HEK293 (cell line): ENCODE data around the gene GNPTG.

Source experiments
- CTCF ChIA-PET: fragments of 350-600 bp; formaldehyde crosslinking; extraction: SDS; loops from one replicate; lab custom pipeline; 2021; ENCODE audit warnings: antibody characterized with exemption; lab: Yijun Ruan, JAX
- POLR2A ChIA-PET: fragments of 300-600 bp; formaldehyde crosslinking; extraction: SDS; loops from one replicate; lab custom pipeline; 2020; ENCODE audit warnings: antibody characterized with exemption, inconsistent platforms; lab: Yijun Ruan, JAX
- H3K27ac ChIP-seq: fragments of 200-500 bp; sonication (Bioruptor generic); 2 replicates; pipeline ENCODE4 v1.5.1; 2014; ENCODE audit warnings: low read depth, low read length, control low read depth, inconsistent platforms; ENCODE audit errors: extremely low read depth
- H3K36me3 ChIP-seq, 2 experiments: fragments of 200-500 bp in 1 of 2; sonication (Bioruptor generic) in 1 of 2; 1 replicate in 1 of 2; 2 replicates in 1 of 2; pipeline ENCODE4 v1.5.1; 2014 to 2017; ENCODE audit warnings: inconsistent platforms in 2 of 2, low read length in 2 of 2; ENCODE audit not compliant: control insufficient read depth in 2 of 2, insufficient read depth in 1 of 2
- H3K4me1 ChIP-seq: fragments of 200-500 bp; sonication (Bioruptor generic); 2 replicates; pipeline ENCODE4 v1.5.1; 2014; ENCODE audit warnings: mild to moderate bottlenecking, low read length, inconsistent platforms; ENCODE audit not compliant: control insufficient read depth, insufficient read depth
- H3K4me3 ChIP-seq: 2 replicates; pipeline ENCODE4 v1.5.1; 2011; ENCODE audit warnings: low read depth, mild to moderate bottlenecking, control low read depth, low read length, moderate library complexity
- H3K9me3 ChIP-seq: fragments of 200-500 bp; sonication (Bioruptor generic); 2 replicates; pipeline ENCODE4 v1.5.1; 2014; ENCODE audit warnings: low read depth, low read length, inconsistent platforms; ENCODE audit not compliant: control insufficient read depth, insufficient read depth
- IKZF3 ChIP-seq: fragments of 450-650 bp; IDR thresholded peaks from 2 replicates; pipeline ENCODE4 v1.5.0; 2018; ENCODE audit warnings: missing biosample characterization, mild to moderate bottlenecking, missing genetic modification characterization, moderate library complexity
- ZNF121 ChIP-seq: fragments of 450-650 bp; formaldehyde crosslinking; IDR thresholded peaks from 2 replicates; pipeline ENCODE4 v1.5.1; 2016; ENCODE audit warnings: missing biosample characterization, missing genetic modification characterization

GNPTG gene

GRCh38 chr16:1412847-1413246 lies 61.1 kb downstream of the GNPTG start:
- H3K9me3 ChIP-seq = no peaks in the 10 kb centered on the region
- H3K4me1 ChIP-seq = peaks cover 4% of the 10 kb centered on the region
- peaks cover 0 to 8% of the 10 kb centered on the region in 2 experiments; a peak in 2 of 3 replicates for H3K36me3 ChIP-seq
- ChIA-PET CTCF (interaction anchor here (0.7 to 1.5 kb wide), 4 partner anchors 11 to 62 kb away, joined by 3 to 6 read pairs (median 3); no protein-coding TSS in a partner anchor), POLR2A (interaction anchor here (0.7 kb wide), 1 partner anchor 154 kb away, joined by 9 read pairs; no protein-coding TSS in a partner anchor)
- H3K27ac ChIP-seq = no peak overlapping the region
- no peak for TF ChIP-seq IKZF3 (tag by site-specific recombination)
- TF ChIP-seq ZNF121 = peak; percentile 97
- H3K4me3 ChIP-seq = no peak overlapping the region
